ENCODE measurements around the gene RHBG.

RHBG gene

DNA sequence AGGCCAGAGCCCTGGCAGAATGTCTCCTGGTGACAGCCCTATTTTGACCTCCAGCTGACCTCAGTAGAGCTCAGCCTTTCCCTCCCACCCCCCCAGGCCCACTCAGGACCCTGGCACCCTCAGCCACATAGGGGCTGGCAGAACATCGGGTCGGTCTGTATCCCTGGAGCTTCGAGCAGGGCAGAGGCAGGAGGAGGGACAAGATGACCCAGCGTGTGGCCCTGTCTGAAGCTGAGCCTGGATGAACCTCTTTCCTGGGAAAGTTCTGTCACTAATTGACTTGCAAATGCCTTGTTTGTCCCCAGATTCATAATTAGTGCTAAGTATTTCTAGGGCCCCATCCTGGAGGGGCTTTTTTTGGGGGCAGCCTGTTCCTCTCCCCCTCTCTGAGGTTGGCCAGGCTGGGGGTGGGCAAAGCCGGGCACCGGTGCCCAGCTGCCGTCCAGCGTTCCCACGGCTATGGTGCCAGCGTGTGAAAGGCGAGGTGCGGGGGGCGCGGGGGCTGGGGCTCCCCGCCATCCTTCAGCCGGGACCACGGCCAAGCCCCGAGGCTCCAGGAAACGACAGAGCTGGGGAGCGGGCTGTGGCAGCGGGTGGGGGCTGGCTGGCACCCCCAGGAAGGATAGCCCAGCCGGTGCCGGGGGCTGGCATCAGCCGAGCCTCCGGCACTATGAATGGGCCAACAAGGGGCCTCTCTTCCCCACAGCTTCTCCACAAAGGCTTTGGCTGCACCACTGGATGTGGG, 31.4 kb downstream of the RHBG start:
- Histone ChIP-seq H3K27me3 (ENCODE audit: low read depth, low read length) (peaks cover 5% of the 10 kb centered on the region), H3K4me1 (ENCODE audit: control insufficient read depth in 1 of 2, insufficient read depth in 2 of 2, low read length in 2 of 2) (no peaks in the 10 kb centered on the region), H3K36me3 (ENCODE audit: control insufficient read depth in 1 of 2, insufficient read depth in 2 of 2, low read length in 2 of 2) (no peaks in the 10 kb centered on the region), H3K27ac (ENCODE audit: low read length) (no peak overlapping the region), H3K4me3 (ENCODE audit: low read depth in 1 of 2, low read length in 2 of 2) (no peak overlapping the region), H3K9me3 (ENCODE audit: control insufficient read depth in 1 of 2, low read length in 2 of 2) (no peaks in the 10 kb centered on the region)

DNA sequence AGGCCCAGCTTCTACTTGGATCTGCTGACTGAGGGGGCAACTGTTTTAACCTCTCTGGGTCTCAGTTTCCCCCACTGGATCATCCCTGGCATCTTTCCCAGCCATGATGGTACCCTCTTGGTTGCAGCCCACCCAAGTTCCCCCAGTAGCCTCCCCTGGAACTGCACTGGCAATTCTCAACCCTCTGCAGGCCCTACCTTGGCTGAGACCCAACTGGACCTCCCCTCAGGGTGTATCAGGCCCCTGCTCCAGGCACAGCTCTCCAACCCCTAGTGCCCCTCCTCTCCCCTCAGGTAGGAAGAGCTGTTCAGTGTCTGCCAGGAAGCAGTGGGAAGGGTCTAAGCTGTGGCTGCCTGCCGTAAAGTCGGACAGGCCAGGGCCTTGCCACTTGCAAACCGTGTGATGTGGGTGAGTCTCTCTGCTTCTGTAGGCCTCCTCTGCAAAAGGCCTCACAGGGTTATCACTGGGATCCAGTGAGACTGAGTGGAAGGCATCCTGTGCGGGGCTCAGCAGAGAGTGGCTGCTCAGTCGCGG, 32.1 kb downstream of the RHBG start:
- Histone ChIP-seq H3K27me3 (ENCODE audit: low read depth, low read length) (peaks cover 12% of the 10 kb centered on the region), H3K9me3 (ENCODE audit: control insufficient read depth in 1 of 2, low read length in 2 of 2) (no peaks in the 10 kb centered on the region), H3K36me3 (ENCODE audit: control insufficient read depth in 1 of 2, insufficient read depth in 2 of 2, low read length in 2 of 2) (no peaks in the 10 kb centered on the region), H3K27ac (ENCODE audit: low read length) (no peak overlapping the region), H3K4me1 (ENCODE audit: control insufficient read depth in 1 of 2, insufficient read depth in 2 of 2, low read length in 2 of 2) (no peaks in the 10 kb centered on the region), H3K4me3 (ENCODE audit: low read depth in 1 of 2, low read length in 2 of 2) (no peak overlapping the region)

DNA sequence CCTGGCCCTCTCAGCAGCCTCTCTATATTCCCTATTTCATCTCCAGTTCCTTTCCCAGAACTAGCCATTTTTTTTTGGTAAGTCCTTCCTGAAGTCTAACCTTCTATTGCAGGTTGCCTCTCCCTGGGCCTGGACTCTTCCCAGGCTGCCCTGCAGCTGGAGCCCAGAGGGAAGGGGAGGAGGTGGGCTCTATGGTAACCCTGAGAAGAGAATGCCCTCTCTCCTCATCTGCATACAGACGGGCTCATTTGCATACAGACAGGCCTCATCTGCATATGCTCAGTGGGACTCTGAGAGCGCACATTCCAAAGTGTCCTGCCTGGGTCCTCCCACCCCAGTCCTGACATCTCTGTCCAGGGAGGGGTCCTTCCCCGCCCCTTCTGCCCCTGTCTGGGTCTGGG, 32.7 kb downstream of the RHBG start:
- Histone ChIP-seq H3K27ac (ENCODE audit: low read length) (no peak overlapping the region), H3K4me3 (ENCODE audit: low read depth in 1 of 2, low read length in 2 of 2) (no peak overlapping the region), H3K36me3 (ENCODE audit: control insufficient read depth in 1 of 2, insufficient read depth in 2 of 2, low read length in 2 of 2) (no peaks in the 10 kb centered on the region), H3K9me3 (ENCODE audit: control insufficient read depth in 1 of 2, low read length in 2 of 2) (no peaks in the 10 kb centered on the region), H3K27me3 (ENCODE audit: low read depth, low read length) (peaks cover 12% of the 10 kb centered on the region), H3K4me1 (ENCODE audit: control insufficient read depth in 1 of 2, insufficient read depth in 2 of 2, low read length in 2 of 2) (no peaks in the 10 kb centered on the region)

DNA sequence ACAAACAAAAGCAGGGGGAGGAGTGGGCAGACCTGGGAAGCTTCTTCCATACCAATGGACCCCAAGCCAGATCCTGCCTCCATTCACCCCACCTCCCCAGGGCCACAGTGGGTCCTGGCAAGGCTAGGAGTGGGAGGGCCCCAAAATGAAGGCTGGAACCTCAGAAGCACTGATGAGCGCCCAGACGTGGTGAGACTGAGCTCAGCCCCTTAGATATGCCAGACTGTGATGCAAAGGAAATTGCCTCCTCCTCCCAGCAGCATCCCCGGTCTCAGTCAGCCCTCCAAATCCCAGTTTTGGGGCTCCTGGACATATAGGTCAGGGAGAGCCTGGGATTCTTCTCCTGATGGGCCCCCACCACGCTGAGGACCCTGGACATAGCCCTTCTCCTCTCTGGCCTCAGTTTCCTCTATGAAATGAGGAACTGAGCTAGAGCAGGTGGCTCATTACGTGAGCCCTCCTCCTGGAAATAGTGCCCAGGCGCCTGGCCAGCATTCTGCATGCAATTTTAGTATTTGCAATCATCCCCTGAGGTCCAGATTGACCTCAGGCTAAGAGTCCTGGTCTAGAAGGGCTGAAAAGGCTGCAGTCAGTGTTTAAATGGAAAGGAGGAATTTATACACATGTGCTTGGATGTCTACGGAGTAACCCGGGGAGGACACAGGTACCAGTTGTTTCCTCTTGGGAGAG, 33.5 kb downstream of the RHBG start:
- no peaks in the 10 kb centered on the region for H3K9me3 ChIP-seq (ENCODE audit: control insufficient read depth in 1 of 2, low read length in 2 of 2)
- H3K27ac ChIP-seq (ENCODE audit: low read length): no peak overlapping the region
- H3K4me1 ChIP-seq (ENCODE audit: control insufficient read depth in 1 of 2, insufficient read depth in 2 of 2, low read length in 2 of 2): no peaks in the 10 kb centered on the region
- H3K36me3 ChIP-seq (ENCODE audit: control insufficient read depth in 1 of 2, insufficient read depth in 2 of 2, low read length in 2 of 2): no peaks in the 10 kb centered on the region
- no peak overlapping the region for H3K4me3 ChIP-seq (ENCODE audit: low read depth in 1 of 2, low read length in 2 of 2)
- peaks cover 12% of the 10 kb centered on the region for H3K27me3 ChIP-seq (ENCODE audit: low read depth, low read length)

DNA sequence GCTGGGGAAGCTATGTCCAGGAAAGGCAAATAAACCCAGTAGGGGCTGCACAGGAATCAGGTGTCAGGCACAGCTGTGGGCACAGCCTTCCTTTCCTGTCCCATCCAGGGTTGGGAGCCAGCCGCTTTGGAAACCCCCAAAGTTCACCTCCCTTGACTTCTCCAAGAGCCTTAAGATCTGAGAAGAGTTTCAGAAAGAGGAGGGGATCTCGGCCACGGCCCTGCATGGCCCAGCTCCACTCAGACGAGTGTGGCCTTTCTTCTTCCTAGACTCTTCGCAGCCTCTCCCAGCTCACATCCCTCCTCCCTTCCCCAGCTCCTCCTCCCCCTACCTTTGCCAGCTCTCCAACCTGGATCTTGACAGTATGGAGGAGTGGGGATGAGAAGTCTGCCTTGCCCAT, 36.7 kb downstream of the RHBG start:
- Histone ChIP-seq H3K4me3 (ENCODE audit: low read depth in 1 of 2, low read length in 2 of 2) (no peak overlapping the region), H3K9me3 (ENCODE audit: control insufficient read depth in 1 of 2, low read length in 2 of 2) (no peaks in the 10 kb centered on the region), H3K4me1 (ENCODE audit: control insufficient read depth in 1 of 2, insufficient read depth in 2 of 2, low read length in 2 of 2) (no peaks in the 10 kb centered on the region), H3K36me3 (ENCODE audit: control insufficient read depth in 1 of 2, insufficient read depth in 2 of 2, low read length in 2 of 2) (no peaks in the 10 kb centered on the region), H3K27me3 (ENCODE audit: low read depth, low read length) (peaks cover 12% of the 10 kb centered on the region), H3K27ac (ENCODE audit: low read length) (no peak overlapping the region)

DNA sequence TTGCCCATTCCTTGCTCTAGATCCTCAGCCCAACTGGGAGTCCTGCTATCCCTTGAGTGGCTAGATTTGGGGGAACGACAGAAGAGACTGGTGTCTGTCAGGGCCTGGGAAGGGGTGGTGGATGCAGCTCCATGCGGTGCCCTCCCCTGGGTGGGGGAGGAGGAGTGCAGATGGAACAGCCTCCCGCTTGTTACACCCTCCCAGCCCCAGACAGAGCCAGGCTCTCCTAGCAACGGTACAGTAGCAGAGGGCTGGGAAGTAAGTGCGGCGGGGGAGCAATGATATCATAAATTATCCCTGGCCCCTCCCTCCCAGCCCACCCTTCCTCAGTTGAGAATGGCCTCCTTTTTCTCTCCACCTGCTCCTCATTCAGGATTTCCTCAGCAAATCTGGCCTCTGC, 37.2 kb downstream of the RHBG start:
- no peak overlapping the region for H3K4me3 ChIP-seq (ENCODE audit: low read depth in 1 of 2, low read length in 2 of 2)
- no peak overlapping the region for H3K27ac ChIP-seq (ENCODE audit: low read length)
- H3K27me3 ChIP-seq (ENCODE audit: low read depth, low read length): peaks cover 12% of the 10 kb centered on the region
- no peaks in the 10 kb centered on the region for H3K36me3 ChIP-seq (ENCODE audit: control insufficient read depth in 1 of 2, insufficient read depth in 2 of 2, low read length in 2 of 2)
- H3K9me3 ChIP-seq (ENCODE audit: control insufficient read depth in 1 of 2, low read length in 2 of 2): no peaks in the 10 kb centered on the region
- H3K4me1 ChIP-seq (ENCODE audit: control insufficient read depth in 1 of 2, insufficient read depth in 2 of 2, low read length in 2 of 2): no peaks in the 10 kb centered on the region

DNA sequence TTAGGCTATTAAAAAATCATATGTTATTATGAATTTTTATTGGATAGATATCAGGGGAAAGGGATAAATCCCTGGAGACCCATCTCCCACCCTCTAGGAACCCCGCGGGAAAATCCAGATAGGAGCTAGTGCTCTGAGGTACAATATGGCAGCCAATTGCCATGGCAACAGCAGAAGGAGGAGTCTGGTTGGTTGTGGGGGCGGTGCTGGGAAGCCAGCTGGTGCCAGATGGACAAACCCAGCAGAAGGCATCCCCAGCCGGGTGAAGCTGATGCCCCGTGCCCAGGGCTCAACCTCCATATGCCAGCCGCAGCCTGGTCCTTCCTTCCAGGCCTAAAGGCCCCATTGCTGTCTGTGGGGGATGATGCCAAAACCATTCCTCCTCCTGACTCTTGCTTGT, 38.3 kb downstream of the RHBG start:
- Histone ChIP-seq H3K27ac (ENCODE audit: low read length) (no peak overlapping the region), H3K9me3 (ENCODE audit: control insufficient read depth in 1 of 2, low read length in 2 of 2) (no peaks in the 10 kb centered on the region), H3K36me3 (ENCODE audit: control insufficient read depth in 1 of 2, insufficient read depth in 2 of 2, low read length in 2 of 2) (no peaks in the 10 kb centered on the region), H3K4me3 (ENCODE audit: low read depth in 1 of 2, low read length in 2 of 2) (no peak overlapping the region), H3K27me3 (ENCODE audit: low read depth, low read length) (peaks cover 12% of the 10 kb centered on the region), H3K4me1 (ENCODE audit: control insufficient read depth in 1 of 2, insufficient read depth in 2 of 2, low read length in 2 of 2) (no peaks in the 10 kb centered on the region)

DNA sequence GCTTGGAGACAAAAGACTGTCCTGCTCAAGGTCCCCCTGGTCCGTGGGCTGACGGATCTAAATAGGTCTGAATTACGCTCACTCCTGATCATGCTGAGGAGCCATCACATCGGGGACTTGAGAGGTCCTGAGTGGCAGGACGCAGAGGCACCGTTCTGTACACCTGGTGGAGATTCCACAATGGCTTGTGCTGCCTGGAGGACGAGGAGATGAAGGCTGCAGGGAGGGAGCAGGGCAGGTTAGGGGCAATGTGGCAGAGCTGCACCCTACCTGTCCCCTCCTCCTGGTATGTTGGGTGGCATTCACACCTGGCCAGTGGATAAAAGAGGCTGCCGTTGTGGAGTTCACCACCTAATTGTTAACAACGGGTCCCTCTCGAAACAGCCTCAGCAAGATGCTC, 38.7 kb downstream of the RHBG start:
- no peaks in the 10 kb centered on the region for H3K36me3 ChIP-seq (ENCODE audit: control insufficient read depth in 1 of 2, insufficient read depth in 2 of 2, low read length in 2 of 2)
- no peaks in the 10 kb centered on the region for H3K9me3 ChIP-seq (ENCODE audit: control insufficient read depth in 1 of 2, low read length in 2 of 2)
- no peak overlapping the region for H3K4me3 ChIP-seq (ENCODE audit: low read depth in 1 of 2, low read length in 2 of 2)
- H3K27me3 ChIP-seq (ENCODE audit: low read depth, low read length): peaks cover 12% of the 10 kb centered on the region
- H3K4me1 ChIP-seq (ENCODE audit: control insufficient read depth in 1 of 2, insufficient read depth in 2 of 2, low read length in 2 of 2): no peaks in the 10 kb centered on the region
- no peak overlapping the region for H3K27ac ChIP-seq (ENCODE audit: low read length)

DNA sequence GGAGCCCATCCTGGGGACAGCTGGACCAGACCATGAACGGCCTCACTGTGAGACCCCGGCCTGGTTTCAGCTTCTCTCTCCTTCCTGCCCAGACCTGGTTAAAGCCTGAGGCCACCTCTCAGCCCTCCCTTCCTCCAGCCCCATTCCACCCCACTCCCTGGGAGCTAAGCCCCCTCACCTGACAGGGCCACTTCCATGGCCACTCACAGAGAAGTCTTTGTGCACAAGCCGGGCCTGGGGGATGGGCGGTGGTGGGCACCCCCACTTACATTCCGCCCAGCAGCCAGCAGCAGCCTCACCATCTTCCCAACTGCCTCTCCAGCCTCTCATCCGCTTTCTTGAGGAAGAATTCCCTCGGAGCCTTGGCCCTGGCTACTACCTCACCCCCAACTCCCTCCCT, 40.4 kb downstream of the RHBG start:
- H3K27ac ChIP-seq (ENCODE audit: low read length): no peak overlapping the region
- no peaks in the 10 kb centered on the region for H3K36me3 ChIP-seq (ENCODE audit: control insufficient read depth in 1 of 2, insufficient read depth in 2 of 2, low read length in 2 of 2)
- no peaks in the 10 kb centered on the region for H3K4me1 ChIP-seq (ENCODE audit: control insufficient read depth in 1 of 2, insufficient read depth in 2 of 2, low read length in 2 of 2)
- H3K27me3 ChIP-seq (ENCODE audit: low read depth, low read length): peaks cover 12% of the 10 kb centered on the region
- no peak overlapping the region for H3K4me3 ChIP-seq (ENCODE audit: low read depth in 1 of 2, low read length in 2 of 2)
- H3K9me3 ChIP-seq (ENCODE audit: control insufficient read depth in 1 of 2, low read length in 2 of 2): no peaks in the 10 kb centered on the region

DNA sequence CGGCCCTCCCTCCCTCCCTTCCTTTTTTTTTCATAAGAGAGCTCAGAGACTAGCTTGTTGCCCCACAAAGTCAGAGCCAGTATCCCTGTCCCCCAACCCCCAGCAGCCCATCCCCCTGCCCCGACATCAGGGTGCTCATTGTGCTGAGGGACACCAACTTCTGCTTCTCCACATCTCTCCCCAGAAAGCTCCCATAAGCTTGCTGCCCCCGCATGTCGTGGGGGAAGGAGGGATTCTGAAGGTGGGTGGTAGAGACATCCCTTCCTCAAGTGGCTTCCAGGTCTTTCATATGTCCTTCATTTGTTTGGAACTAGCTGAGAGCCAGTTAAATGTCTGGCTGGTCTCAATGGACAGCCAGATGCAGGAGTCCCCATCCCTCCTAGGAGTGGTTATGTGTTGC, 41.2 kb downstream of the RHBG start:
- Histone ChIP-seq H3K27me3 (ENCODE audit: low read depth, low read length) (peaks cover 8% of the 10 kb centered on the region), H3K4me3 (ENCODE audit: low read depth in 1 of 2, low read length in 2 of 2) (no peak overlapping the region), H3K36me3 (ENCODE audit: control insufficient read depth in 1 of 2, insufficient read depth in 2 of 2, low read length in 2 of 2) (no peaks in the 10 kb centered on the region), H3K9me3 (ENCODE audit: control insufficient read depth in 1 of 2, low read length in 2 of 2) (no peaks in the 10 kb centered on the region), H3K4me1 (ENCODE audit: control insufficient read depth in 1 of 2, insufficient read depth in 2 of 2, low read length in 2 of 2) (no peaks in the 10 kb centered on the region), H3K27ac (ENCODE audit: low read length) (no peak overlapping the region)

DNA sequence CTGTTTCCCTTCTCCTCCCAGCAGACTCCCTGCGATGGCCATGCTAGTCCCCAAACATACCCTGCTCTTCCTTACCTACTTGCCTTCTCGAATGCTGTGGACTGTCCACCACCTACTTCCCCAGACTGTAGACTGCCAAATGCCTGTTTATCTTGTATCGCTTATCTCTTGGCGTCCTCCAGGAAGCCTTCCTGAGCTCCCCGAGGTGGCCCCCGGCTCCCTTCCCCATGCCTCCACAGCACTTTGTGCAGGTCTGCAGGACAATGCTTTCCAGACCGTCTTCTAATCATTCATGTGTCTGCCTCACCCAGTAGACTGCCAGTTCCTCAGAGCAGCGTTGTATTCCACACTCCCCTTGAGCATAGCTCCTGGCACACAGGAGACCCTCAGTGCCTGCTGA, 41.7 kb downstream of the RHBG start:
- no peaks in the 10 kb centered on the region for H3K9me3 ChIP-seq (ENCODE audit: control insufficient read depth in 1 of 2, low read length in 2 of 2)
- H3K4me3 ChIP-seq (ENCODE audit: low read depth in 1 of 2, low read length in 2 of 2): no peak overlapping the region
- no peaks in the 10 kb centered on the region for H3K4me1 ChIP-seq (ENCODE audit: control insufficient read depth in 1 of 2, insufficient read depth in 2 of 2, low read length in 2 of 2)
- H3K27me3 ChIP-seq (ENCODE audit: low read depth, low read length): peaks cover 4% of the 10 kb centered on the region
- no peak overlapping the region for H3K27ac ChIP-seq (ENCODE audit: low read length)
- no peaks in the 10 kb centered on the region for H3K36me3 ChIP-seq (ENCODE audit: control insufficient read depth in 1 of 2, insufficient read depth in 2 of 2, low read length in 2 of 2)

Measured in muscle layer of duodenum (tissue), 2 donors.